ENCODE results near the gene VBP1.
A peak's percentile ranks its signal among the peaks of the same experiment; 100 is the strongest.
"Not testable (repeated sequence)": the region's sequence is repeated elsewhere in the genome, so short reads cannot be mapped to it uniquely, and the experiment has no call there.

The VBP1 gene, protein sequence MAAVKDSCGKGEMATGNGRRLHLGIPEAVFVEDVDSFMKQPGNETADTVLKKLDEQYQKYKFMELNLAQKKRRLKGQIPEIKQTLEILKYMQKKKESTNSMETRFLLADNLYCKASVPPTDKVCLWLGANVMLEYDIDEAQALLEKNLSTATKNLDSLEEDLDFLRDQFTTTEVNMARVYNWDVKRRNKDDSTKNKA

DNA sequence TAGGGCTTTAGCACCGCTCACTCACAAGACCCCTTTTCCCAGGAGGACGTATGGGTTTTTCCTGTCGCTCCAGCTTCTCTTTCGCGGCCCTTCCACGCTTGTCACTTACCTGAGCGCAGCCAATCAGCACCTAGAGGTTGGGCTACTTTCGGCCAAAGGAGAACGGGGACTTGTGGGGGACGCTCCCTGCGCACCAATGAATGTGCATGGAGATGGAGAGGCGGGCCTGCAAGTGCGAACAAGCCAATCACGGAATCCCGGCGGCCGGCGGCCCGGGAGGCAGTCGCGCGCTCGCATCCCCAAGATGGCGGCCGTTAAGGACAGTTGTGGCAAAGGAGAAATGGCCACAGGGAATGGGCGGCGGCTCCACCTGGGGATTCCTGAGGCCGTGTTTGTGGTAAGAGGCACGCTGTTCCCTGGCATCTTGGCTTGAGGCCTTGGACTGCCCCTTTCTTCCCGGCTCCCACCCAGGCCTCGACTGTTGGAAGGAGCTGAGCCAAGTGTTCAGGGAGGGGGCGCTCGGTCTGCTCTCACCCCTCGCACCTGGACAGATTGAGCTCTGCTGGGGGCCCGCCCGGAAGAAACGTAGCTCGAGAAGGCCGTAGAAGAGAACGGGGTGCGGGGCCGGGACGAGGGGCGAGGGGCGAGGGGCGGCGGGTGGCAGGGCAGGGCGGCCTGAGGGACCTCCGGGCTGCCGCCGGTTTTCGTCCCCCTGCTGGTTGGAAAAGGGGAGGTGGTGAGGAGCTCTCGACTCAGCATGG is at the start of gene VBP1:
Gene VBP1 (plus strand): TSS at position 282 of the 761 bp plus-strand sequence. CDS start 23 bp downstream, at position 305.
- peak; percentile 92 for DNase-seq

DNA sequence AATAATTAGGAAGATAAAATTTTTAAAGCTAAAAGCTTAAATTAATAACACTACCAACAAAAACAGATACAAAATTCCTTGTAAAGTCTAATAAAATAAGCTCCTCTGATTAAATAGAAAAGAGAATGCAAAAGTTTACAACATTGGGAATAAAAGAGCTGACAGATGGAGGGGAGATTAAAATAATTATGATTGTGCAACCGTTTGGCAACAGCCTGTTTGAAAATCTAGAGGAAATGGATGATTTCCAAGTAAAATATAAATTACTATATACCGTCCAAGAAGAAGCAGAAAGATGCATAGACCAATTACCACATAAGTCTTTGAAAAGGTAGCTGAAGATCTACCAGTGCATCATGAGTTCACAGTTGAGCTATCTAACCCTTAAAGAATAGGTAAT is 46.4 kb upstream of the VBP1 start:
- DNase-seq = no peak

DNA sequence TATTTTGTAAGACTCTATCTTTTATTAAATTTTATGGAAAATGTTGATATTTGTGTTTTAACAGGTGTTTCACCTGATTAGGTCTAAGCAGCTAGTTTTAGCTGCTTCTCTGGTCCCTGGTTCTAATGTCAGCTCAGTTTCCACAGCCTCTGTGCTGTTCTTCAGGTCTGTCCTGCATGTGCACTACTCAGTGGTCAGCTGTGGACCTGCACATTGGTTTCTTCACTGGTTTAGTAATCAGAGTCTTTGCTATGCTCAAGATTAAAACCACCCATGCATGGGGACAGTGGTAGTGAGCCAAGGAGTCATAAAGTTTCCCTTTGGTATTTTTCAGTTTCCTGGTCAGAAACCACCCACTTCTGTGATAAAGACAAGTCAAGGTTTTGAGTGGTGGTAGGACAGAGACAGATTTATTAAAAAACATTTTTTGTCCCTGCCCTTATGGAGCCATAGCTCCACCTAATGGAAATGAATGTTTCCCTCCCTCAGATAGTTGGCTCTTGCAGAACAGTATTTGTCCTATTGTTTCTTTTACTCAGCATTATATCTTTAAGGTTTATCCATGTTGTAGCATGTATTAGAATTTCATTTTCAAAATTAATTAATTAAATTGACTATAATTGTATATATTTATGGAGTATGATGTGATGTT is 36.8 kb upstream of the VBP1 start:
- DNase-seq = no peak

DNA sequence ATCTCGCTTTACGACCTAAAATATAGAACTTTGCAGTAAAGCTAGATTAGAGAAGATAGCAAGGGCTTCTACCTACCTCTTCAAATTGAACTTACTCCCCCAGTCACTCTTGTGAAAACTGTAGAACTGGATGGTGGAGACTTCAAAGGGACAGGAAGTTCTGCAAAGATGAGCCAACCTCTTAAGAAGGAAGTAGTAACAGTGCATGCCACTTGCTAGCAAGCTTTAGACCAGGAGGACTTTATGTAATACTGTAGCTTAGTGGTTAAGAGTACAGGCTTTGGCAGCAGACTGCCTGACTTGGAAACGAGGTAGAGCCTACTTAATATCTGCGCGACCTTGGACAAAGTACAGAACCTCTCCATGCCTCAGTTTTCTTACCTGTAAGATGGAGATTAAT is 27.5 kb upstream of the VBP1 start:
- DNase-seq = no peak

DNA sequence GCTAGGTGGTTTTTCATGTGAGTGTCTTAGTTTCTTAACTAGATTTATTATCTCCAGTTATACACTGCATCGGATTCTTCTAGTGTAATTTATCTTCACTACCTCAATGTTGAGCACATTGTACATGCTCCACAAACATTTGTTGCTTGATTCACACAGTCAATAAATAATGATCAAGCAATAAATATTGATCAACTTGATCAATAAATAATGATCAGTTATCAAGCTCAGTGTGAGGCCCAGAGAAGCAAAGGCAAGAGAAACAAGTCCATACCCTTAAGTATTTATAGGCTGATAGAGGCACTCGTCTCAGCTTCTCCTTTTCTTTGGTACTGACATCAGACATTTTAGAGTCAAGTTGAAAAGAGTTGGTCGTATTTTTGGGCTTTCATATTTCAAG is 5.1 kb upstream of the VBP1 start:
- no peak for DNase-seq

DNA sequence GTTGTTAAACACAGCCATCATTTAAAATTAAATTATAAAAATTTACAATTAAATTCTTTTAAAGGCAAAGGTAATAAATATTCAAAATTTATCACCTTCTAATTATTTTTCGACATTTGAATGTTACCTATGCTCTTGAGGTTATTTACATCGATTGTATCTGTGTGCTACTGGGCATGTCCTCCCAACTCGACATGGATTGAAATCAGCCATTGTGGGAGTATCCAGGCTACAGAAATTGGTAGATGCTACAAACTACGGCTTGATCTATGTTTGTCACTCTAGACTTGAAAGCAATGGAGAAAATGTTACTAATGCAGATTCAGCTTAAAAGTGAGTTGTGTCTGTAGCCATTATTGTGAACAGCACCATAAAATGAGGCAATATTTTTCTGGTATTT is 2.5 kb upstream of the VBP1 start:
- no peak for DNase-seq

DNA sequence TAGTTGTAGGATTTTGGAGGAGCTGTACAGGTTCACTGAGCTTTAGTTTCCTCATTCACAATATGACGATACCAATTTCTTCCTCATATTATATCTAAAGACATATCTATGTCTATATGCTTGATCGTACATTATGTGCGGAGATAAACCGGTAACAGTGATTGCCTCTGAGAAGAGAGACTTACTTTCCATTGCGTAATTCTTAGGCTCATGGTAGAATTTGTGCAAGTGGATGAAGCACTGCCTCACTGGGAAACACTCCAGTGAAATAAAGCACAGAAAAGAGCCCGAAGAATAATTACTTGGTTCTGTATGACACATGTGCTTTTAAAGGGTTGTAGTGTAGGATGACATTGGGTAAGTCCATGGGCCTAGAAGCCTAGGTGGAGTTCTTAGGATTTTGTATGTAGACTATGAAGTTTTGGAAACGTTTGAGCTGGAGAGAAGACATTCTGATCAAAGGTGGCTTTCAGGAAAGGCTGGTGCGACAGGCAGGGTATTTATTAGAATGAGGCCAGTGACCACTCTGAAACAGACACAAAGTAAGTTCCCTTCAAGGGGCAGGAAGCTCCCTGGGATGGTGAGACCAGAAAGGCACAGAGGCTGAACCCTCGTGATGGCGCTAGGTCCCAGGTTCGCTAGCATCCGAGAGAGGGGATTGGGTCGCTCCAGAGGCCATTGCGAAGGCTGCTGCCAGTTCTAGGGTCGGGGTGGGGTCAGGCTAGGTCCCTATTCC is 649 bp upstream of the VBP1 start:
- no peak for DNase-seq

DNA sequence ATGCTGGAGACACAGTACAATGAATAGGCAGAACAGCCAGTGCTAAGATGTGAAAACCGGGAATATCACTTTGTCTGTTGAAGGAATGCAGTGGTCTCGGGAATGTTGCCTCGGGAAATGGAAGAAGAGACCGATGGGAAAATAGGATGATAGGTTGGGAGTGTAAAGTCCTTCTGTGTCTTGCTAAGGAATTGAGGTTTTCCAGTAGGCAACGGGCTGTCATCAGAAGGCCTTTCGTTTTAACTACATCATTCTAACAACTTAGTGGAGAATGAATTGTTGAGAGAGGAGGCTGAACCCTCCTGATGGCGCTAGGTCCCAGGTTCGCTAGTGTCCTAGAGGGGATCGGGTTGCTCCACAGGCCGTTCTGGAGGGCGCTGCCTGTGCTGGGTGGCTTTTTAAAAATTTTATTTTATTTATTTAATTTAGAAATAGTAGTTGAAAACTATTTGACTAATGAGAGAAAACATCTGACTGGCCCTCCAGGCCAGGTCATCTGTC is 730 bp downstream of the VBP1 start:
- DNase-seq = no peak

DNA sequence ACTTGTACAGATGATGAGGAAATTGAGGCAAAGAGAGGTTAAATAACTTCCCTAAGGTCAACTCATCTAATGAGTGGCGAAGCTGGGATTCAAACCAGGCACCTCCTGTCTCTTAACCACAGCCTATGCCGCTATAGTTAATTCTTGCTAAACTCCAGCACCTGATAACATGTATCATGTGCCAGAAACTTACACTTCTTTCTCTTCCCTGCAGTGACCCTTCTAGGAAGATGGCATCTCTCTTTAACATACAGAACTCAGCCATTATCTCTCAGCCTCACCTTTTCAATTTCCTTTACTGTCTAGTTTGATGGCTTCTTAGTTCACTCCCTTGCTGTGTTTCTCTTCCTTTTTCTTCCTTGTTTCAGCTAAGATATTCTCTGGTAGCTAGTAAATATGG is 2.5 kb downstream of the VBP1 start:
- no peak for DNase-seq

DNA sequence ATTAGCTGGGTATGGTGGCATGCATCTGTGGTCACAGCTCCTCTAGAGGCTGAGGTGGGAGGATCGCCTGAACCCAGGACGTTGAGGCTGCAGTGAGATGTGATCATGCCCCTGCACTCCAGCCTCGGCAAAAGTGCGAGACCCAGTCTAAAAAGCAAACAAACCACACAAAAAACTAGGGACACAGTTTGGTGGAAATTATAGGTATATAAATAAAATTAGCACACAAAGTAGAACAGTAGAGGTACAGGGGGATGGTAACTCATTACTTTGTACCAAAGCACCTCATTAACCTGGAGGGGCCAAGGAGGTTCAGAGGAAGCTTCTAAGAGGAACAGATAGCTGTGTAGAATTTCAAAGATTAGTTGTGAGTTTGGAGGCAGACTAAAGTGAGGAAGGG is 5.1 kb downstream of the VBP1 start:
- DNase-seq = no peak

DNA sequence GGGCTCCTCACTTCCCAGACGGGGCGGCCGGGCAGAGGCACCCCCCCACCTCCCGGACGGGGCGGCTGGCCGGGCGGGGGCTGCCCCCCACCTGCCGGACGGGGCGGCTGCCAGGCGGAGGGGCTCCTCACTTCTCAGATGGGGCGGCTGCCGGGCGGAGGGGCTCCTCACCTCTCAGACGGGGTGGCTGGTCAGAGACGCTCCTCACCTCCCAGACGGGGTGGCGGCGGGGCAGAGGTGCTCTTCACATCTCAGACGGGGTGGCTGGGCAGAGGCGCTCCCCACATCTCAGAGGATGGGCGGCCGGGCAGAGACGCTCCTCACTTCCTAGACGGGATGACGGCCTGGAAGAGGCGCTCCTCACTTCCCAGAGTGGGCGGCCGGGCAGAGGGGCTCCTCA is 7.5 kb downstream of the VBP1 start:
- not testable (repeated sequence) for DNase-seq

DNA sequence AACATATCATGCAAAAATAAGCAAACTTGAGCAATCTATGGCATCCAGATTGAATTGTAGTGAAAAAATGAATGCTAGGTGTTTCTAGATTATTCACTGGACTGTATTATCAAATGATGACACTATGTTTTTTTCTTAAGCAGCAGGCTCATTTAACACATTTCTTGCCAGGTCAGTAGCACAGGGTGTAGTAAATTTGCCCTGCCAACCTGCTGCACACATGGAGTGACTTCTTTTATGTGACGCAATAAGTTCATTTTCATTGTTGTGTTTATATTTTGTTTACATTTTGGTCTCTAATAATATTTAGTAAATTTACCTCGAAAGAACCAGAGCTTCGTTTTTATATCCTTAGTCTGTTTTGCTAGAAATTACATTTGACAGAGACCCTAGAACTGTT is 9.5 kb downstream of the VBP1 start:
- no peak for DNase-seq

DNA sequence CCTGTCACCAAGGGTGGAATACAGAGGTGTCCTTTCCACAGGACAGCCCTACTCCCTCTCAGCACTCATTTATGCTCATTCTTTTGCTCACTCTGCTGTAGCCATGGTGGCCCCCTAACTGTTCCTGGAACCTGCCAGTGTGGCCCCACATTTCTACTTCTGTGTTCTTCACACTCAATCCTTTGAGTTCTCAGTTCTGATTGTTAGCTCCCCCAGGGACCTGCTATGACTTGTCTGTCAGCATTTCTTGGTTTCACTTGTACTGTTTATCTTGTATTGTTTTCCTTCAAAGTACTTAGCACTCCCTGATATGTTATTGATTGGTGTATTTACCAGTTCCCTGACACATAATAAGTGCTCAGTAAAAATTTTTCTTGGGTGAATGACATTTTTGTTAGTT is 14.9 kb downstream of the VBP1 start:
- no peak for DNase-seq

DNA sequence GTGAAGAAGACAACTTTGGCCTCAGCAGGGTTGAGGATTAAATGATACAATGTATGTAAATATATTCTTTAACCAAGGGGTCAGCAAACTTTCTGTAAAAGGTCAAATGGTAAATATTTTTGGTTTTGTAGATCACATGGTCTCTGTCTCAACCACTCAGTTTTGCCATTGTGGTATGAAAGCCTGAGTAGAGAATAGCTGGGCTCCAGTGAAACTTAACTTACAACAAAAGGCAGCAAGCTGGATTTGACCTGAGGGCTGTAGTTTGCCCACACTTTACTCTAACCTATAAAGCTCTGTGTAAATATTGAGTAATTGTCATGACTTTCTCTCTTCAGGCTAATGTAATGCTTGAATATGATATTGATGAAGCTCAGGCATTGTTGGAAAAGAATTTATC is 19.6 kb downstream of the VBP1 start:
- DNase-seq = no peak

DNA sequence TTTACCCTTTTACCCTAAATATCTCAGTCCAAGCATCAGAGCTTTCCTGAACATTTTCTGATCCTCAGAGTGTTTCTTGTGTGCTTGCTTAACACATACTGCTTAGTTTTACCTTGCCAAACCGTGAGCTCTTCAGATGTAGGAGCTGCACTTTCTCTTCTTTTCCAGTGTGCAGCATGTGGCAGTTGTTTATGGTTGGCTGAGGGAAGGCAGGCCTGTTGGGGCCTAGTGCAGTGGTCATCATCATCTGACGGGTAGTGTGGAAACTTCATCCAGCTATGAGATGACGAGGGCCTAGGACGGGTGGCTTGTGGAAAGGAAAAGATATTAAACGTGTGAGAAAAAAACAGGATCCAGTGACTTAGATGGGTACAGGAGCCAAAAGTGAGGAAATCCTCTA is 21.5 kb downstream of the VBP1 start:
- no peak for DNase-seq

DNA sequence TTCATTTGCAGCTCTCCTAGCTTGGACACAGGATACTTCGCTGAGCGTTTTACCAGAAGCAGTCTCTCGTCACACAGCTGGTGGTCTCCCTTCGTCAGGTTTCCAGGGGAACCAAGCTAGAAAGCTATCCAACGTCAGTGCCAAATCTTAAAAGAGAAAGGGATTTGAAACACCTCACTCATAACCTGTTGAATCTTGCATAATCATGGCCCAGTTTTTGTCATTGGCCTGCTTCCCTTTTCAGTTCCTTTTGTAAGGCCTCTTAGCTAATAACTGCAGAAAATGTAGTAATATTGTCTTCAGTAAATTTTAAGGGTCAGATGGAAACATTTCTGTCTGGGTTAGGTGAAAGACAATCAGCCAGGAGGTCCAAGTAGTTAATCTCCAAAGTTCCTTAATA is 26.0 kb downstream of the VBP1 start:
- no peak for DNase-seq

DNA sequence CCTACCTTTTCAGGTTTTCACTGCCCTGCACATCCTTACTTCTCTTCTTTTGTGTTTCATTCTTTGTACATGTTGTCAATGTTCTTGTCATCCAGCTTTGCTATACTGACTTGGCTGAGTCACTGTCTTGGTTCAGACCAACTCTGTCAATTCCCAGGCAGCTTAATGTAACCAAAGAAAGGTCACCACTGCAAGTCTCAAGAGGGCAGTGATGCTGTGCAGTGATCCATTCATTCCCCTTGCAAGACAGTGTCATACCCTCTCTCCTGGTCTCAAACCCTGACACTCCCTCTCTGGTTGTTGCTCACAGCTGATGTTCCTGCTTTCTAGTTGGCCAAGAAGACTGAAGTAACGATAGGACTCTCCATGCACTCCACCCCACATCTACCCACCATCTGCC is 30.5 kb downstream of the VBP1 start:
- no peak for DNase-seq

DNA sequence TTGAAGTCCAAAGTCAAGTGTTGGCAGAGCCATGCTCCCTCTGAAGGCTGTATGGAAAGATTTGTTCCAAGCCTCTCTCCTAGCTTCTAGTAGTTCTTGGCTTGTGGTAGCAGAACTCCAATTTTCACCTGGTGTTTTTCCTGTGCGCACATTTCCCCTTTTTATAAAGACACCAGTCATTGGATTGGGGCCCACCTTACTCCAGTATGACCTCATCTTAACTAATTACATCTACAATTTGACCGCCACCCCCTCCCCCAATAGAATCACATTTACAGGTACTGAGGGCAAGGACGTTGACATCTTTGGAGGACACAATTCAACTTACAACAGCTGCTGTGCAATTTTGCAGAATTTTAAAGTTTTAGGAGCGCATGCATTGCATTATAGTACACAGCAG is 31.2 kb downstream of the VBP1 start:
- no peak for DNase-seq

DNA sequence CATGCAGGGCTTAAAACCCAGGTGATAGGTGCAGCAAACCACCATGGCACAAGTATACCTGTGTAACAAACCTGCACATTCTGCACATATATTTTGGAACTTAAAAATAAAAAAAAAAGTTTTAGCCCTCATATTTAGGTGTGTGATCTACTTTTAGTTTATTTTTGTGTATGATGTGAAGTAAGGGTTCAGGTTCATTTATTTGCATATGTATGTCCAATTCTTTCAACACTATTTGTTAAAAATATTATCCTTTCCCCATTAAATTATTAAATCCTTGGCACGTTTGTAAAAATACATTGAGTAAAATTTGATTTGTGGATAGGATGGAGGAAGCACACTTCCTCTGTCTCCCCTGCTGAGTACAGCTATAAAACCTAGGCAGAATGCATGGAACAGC is 35.1 kb downstream of the VBP1 start:
- DNase-seq = no peak

DNA sequence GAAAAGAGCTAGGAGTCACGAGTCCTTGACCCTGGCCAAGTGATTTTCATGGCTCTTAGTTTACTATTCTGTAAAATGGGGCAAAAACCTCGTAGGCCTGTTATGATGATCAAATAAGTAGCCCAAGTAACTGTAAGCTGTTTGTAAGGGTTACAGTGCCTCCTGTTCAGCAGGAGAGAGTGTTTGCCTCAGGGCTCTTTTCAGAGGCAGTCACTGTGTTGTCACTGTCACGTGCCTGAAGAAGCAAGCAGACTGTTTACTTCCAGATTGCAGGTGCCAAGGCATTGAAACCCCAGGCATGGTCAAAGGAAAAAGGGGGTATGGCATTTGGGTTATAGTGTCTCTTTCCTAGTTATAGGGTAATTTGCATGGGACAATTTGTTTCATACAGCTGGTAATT is 43.5 kb downstream of the VBP1 start:
- DNase-seq = no peak

DNA sequence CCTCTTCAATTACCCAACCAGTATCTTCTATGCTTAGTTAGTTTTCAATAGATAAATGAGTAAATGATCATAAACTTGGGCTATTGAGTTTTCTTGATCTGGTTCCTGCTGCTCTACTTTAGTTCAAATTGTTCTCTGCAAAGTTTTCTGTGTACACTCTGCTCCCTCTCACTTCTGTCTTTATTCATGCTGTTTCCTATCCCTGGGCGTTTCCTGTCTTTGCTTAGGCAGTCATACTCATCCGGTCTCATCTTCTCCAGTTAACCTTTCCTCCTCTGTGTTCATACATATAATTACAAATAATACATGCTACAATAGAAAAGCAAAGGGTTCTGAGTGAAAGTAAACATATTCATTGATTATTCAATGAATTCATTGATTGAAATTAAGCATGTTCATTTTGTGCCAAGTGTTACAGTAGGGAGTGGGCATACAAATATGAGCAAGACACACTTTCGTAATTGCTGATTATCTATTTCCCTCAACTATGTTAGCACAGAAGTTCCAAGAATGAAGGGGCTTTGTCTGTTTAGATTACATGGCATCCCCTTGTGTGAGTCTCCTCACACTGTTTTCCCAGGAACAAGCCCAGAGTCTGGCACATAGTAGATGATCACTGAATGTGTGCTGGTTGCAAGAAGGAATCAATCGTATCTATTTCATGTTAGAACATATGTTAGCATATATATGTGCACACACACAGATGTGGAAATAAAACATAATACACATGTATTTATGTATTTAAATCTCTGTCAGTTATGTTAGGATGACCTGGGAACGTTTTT is 46.9 kb downstream of the VBP1 start:
- DNase-seq = no peak

DNA sequence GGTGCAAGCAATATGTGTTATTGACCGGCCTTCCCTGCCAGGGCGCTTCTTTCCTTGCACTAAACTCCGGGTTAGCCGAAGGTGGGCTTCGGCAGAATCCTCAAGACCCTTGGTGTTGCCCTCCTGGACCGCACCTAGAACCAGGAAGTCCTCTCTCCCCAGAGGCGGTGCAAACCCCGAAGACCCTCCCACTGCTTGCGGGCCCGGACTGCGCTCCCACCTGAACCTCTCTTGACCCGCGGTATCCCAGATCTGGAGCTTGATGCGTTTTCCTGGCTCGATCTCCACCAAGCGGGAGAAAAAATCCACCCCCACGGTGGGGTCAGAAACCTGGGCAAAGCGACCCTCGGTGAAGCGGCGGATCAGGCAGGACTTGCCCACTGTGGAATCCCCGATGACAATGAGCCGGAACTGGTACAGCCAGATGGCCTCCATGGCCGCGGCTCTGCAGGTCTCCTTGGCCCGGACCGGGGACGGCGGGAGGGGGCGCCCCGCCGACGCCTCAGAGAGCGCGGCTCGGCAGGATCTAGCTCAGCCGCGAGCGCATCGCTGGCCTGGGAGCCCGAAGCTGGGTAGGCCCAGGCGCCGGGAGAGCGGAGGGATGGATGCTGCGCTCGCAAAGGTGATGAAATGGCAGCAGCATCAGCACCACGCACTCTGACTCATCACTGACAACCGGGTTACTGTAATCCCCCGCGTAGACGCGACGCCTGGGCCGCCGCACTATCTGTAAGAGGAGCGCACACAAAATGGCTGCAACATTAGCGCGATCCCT is 47.8 kb downstream of the VBP1 start, which contains the start of gene RAB39B:
Gene RAB39B (minus strand): TSS at position 638 of the 775 bp plus-strand sequence. CDS start 203 bp downstream, at position 435.
- peak; percentile 62 for DNase-seq
